Natural killer cell treated with Interleukin-12 subunit alpha and Interleukin-12 subunit beta and Interleukin-15 and Interleukin-18, amount 100 ng/mL, for 72 hours (primary cell): ENCODE results near the gene PIWIL4. TPM values are rescaled to one million over a fixed set of nuclear protein-coding genes. Genes with fewer than 3 reads are reported as not detected.
"Not testable (repeated sequence)": the region's sequence is repeated elsewhere in the genome, so short reads cannot be mapped to it uniquely, and the experiment has no call there.

Experiments used
- ATAC-seq, 2 donors: fragments of 150-1000 bp; cut with Tn5 transposase in 1 of 2; sonication (Bioruptor Pico), chemical (Tn5 transposase) in 1 of 2; 2 replicates each; pipeline ENCODE4 v1.10.0; 2021
- DNase-seq: peaks from one replicate; pipeline ENCODE4 v3.0.0; 2022; ENCODE audit warnings: low spot score
- H3K27ac Mint-ChIP-seq, 2 donors: 1 replicate in 1 of 2; 2 replicates in 1 of 2; pipeline ENCODE4 v1.8.0; 2022; ENCODE audit warnings: mixed read lengths in 2 of 2, mild to moderate bottlenecking in 1 of 2, moderate library complexity in 1 of 2
- H3K27me3 Mint-ChIP-seq, 2 donors: 1 replicate in 1 of 2; 2 replicates in 1 of 2; pipeline ENCODE4 v1.8.0; 2022; ENCODE audit warnings: mixed read lengths in 2 of 2
- H3K36me3 Mint-ChIP-seq: one replicate; pipeline ENCODE4 v1.8.0; 2022; ENCODE audit warnings: mixed read lengths
- H3K4me1 Mint-ChIP-seq, 2 donors: 1 replicate in 1 of 2; 2 replicates in 1 of 2; pipeline ENCODE4 v1.8.0; 2022; ENCODE audit warnings: low read depth in 2 of 2, mixed read lengths in 2 of 2, mild to moderate bottlenecking in 1 of 2
- H3K4me3 Mint-ChIP-seq: one replicate; pipeline ENCODE4 v1.8.0; 2022; ENCODE audit warnings: mixed read lengths
- H3K9me3 Mint-ChIP-seq: 2 replicates; pipeline ENCODE4 v1.8.0; 2022; ENCODE audit warnings: mixed read lengths
- total RNA-seq, 2 donors: library from RNA; stranded (reverse); gene quantifications; one replicate each; pipeline ENCODE4 v1.2.3, GENCODE V29; 2022

PIWIL4 gene
- total RNA-seq, 2 donors from 2014 or later, result 0.86 to 1.6 TPM

GRCh38 chr11:94539420-94539819, 27.7 kb upstream of the PIWIL4 start:
- no peaks in the 10 kb centered on the region for H3K36me3 Mint-ChIP-seq
- no peak for DNase-seq
- H3K9me3 Mint-ChIP-seq, result no peaks in the 10 kb centered on the region
- H3K4me1 Mint-ChIP-seq, result peaks cover 4 to 8% of the 10 kb centered on the region in 2 donors
- no peak for ATAC-seq
- peaks cover 19 to 21% of the 10 kb centered on the region in 2 donors for H3K27me3 Mint-ChIP-seq
- no peak overlapping the region for H3K4me3 Mint-ChIP-seq
- no peak overlapping the region for H3K27ac Mint-ChIP-seq

- ATAC-seq, result peak; percentile 89 to 92
- Mint-ChIP-seq H3K27me3 (peaks cover 7% of the 10 kb centered on the region in 2 donors), H3K4me3 (peak within 1 kb of the TSS; percentile 96), H3K9me3 (no peaks in the 10 kb centered on the region), H3K36me3 (no peaks in the 10 kb centered on the region), H3K4me1 (peaks cover 24 to 27% of the 10 kb centered on the region in 2 donors), H3K27ac (peak within 1 kb of the TSS; percentile 93 to 97)
- peak; percentile 86 for DNase-seq
These were observed 23.2 kb upstream of the PIWIL4 start, which contains the start of gene FUT4 for GRCh38 chr11:94543695-94544645. FUT4 (plus strand) TSS chr11:94543921; CDS start chr11:94544134, 213 bp downstream.

GRCh38 chr11:94544646-94545263, 22.4 kb upstream of the PIWIL4 start:
- DNase-seq, result peak; percentile 62
- H3K4me3 Mint-ChIP-seq, result peak overlapping the region; percentile 67
- H3K36me3 Mint-ChIP-seq, result no peaks in the 10 kb centered on the region
- H3K4me1 Mint-ChIP-seq, result peaks cover 24 to 27% of the 10 kb centered on the region in 2 donors
- peak overlapping the region in 1 of 2 donors; percentile 40 for H3K27ac Mint-ChIP-seq
- peaks cover 4 to 7% of the 10 kb centered on the region in 2 donors for H3K27me3 Mint-ChIP-seq
- no peaks in the 10 kb centered on the region for H3K9me3 Mint-ChIP-seq
- no peak for ATAC-seq

- Mint-ChIP-seq H3K27ac (peak overlapping the region; percentile 40 to 53), H3K4me3 (peak overlapping the region; percentile 67), H3K36me3 (no peaks in the 10 kb centered on the region), H3K9me3 (no peaks in the 10 kb centered on the region), H3K27me3 (peaks cover 0 to 7% of the 10 kb centered on the region in 2 donors), H3K4me1 (peaks cover 31 to 33% of the 10 kb centered on the region in 2 donors)
- ATAC-seq (no peak), DNase-seq (no peak)
These were observed 21.7 kb upstream of the PIWIL4 start for GRCh38 chr11:94545264-94546161.

- H3K27ac Mint-ChIP-seq, result peak overlapping the region; percentile 40 to 53
- H3K4me3 Mint-ChIP-seq, result peak overlapping the region; percentile 67
- ATAC-seq, result no peak
- peaks cover 33 to 34% of the 10 kb centered on the region in 2 donors for H3K4me1 Mint-ChIP-seq
- H3K27me3 Mint-ChIP-seq, result peaks cover 0 to 7% of the 10 kb centered on the region in 2 donors
- DNase-seq, result no peak
- no peaks in the 10 kb centered on the region for H3K9me3 Mint-ChIP-seq
- no peaks in the 10 kb centered on the region for H3K36me3 Mint-ChIP-seq
These were observed 21.1 kb upstream of the PIWIL4 start for GRCh38 chr11:94546162-94546470.

- no peak for ATAC-seq
These were observed 20.3 kb upstream of the PIWIL4 start for GRCh38 chr11:94546886-94547285.

GRCh38 chr11:94549146-94549545, 18.0 kb upstream of the PIWIL4 start:
- no peak overlapping the region for H3K4me3 Mint-ChIP-seq
- no peak for ATAC-seq
- peaks cover 26 to 29% of the 10 kb centered on the region in 2 donors for H3K4me1 Mint-ChIP-seq
- H3K27me3 Mint-ChIP-seq, result no peaks in the 10 kb centered on the region
- no peaks in the 10 kb centered on the region for H3K9me3 Mint-ChIP-seq
- no peak overlapping the region for H3K27ac Mint-ChIP-seq
- H3K36me3 Mint-ChIP-seq, result no peaks in the 10 kb centered on the region
- no peak for DNase-seq

More at GRCh38 chr11:94546886-94547285, 20.3 kb upstream of the PIWIL4 start:
- Mint-ChIP-seq H3K27ac (no peak overlapping the region), H3K4me1 (peaks cover 33 to 34% of the 10 kb centered on the region in 2 donors), H3K4me3 (peak overlapping the region; percentile 50), H3K27me3 (peaks cover 0 to 1% of the 10 kb centered on the region in 2 donors), H3K9me3 (no peaks in the 10 kb centered on the region), H3K36me3 (no peaks in the 10 kb centered on the region)
- no peak for DNase-seq

- no peaks in the 10 kb centered on the region for H3K9me3 Mint-ChIP-seq
These were observed 16.7 kb upstream of the PIWIL4 start for GRCh38 chr11:94550513-94550912.

GRCh38 chr11:94553938-94554337, 13.2 kb upstream of the PIWIL4 start:
- H3K4me3 Mint-ChIP-seq, result no peak overlapping the region
- H3K27ac Mint-ChIP-seq, result no peak overlapping the region
- H3K36me3 Mint-ChIP-seq, result no peaks in the 10 kb centered on the region
- H3K27me3 Mint-ChIP-seq, result no peaks in the 10 kb centered on the region
- ATAC-seq, result no peak
- DNase-seq, result no peak
- no peaks in the 10 kb centered on the region for H3K9me3 Mint-ChIP-seq
- H3K4me1 Mint-ChIP-seq, result peaks cover 9 to 11% of the 10 kb centered on the region in 2 donors

More at GRCh38 chr11:94550513-94550912, 16.7 kb upstream of the PIWIL4 start:
- Mint-ChIP-seq H3K27me3 (no peaks in the 10 kb centered on the region), H3K4me3 (no peak overlapping the region), H3K4me1 (peaks cover 24 to 27% of the 10 kb centered on the region in 2 donors), H3K27ac (no peak overlapping the region), H3K36me3 (no peaks in the 10 kb centered on the region)
- DNase-seq (no peak), ATAC-seq (no peak)

GRCh38 chr11:94555752-94556329, 11.3 kb upstream of the PIWIL4 start:
- not testable (repeated sequence) for H3K36me3 Mint-ChIP-seq

GRCh38 chr11:94557421-94557820, 9.7 kb upstream of the PIWIL4 start:
- Mint-ChIP-seq H3K36me3 (no peaks in the 10 kb centered on the region), H3K4me1 (peaks cover 0 to 4% of the 10 kb centered on the region in 2 donors)
- no peak for ATAC-seq

More at GRCh38 chr11:94555752-94556329, 11.3 kb upstream of the PIWIL4 start:
- H3K9me3 Mint-ChIP-seq, H3K4me3 Mint-ChIP-seq, H3K27me3 Mint-ChIP-seq, DNase-seq, ATAC-seq, H3K4me1 Mint-ChIP-seq, H3K27ac Mint-ChIP-seq: not testable (repeated sequence)

GRCh38 chr11:94557992-94558391, 9.2 kb upstream of the PIWIL4 start:
- no peaks in the 10 kb centered on the region for H3K27me3 Mint-ChIP-seq
- no peak overlapping the region for H3K4me3 Mint-ChIP-seq
- H3K27ac Mint-ChIP-seq, result no peak overlapping the region
- DNase-seq (no peak), ATAC-seq (no peak)
- peaks cover 0 to 4% of the 10 kb centered on the region in 2 donors for H3K4me1 Mint-ChIP-seq
- H3K36me3 Mint-ChIP-seq, result no peaks in the 10 kb centered on the region
- H3K9me3 Mint-ChIP-seq, result no peaks in the 10 kb centered on the region

More at GRCh38 chr11:94557421-94557820, 9.7 kb upstream of the PIWIL4 start:
- no peak for DNase-seq
- no peak overlapping the region for H3K27ac Mint-ChIP-seq
- H3K9me3 Mint-ChIP-seq, result no peaks in the 10 kb centered on the region
- no peaks in the 10 kb centered on the region for H3K27me3 Mint-ChIP-seq
- no peak overlapping the region for H3K4me3 Mint-ChIP-seq

- H3K36me3 Mint-ChIP-seq, result no peaks in the 10 kb centered on the region
- DNase-seq (no peak), ATAC-seq (no peak)
- H3K4me1 Mint-ChIP-seq, result peaks cover 0 to 4% of the 10 kb centered on the region in 2 donors
- no peak overlapping the region for H3K4me3 Mint-ChIP-seq
- no peaks in the 10 kb centered on the region for H3K27me3 Mint-ChIP-seq
- H3K9me3 Mint-ChIP-seq, result no peaks in the 10 kb centered on the region
- H3K27ac Mint-ChIP-seq, result no peak overlapping the region
These were observed 8.7 kb upstream of the PIWIL4 start for GRCh38 chr11:94558468-94558867.
